Left renal pelvis (tissue), 4 donors: ENCODE measurements around the gene TPPP2. TPM values are rescaled to one million over a fixed set of nuclear protein-coding genes. Genes with fewer than 3 reads are reported as not detected.

Source experiments
- DNase-seq, 4 donors: peaks; one replicate each; pipeline ENCODE4 v3.0.0-alpha.2; 2013; ENCODE audit warnings: low read depth in 4 of 4, low spot score in 3 of 4
- polyA plus RNA-seq, 4 donors: library from polyadenylated mRNA; unstranded; fragments of 120-200 nt; gene quantifications; one replicate each; pipeline ENCODE4 v1.2.1, GENCODE V29; 2013; ENCODE audit not compliant: insufficient read length in 4 of 4

TPPP2 gene
- polyA plus RNA-seq, 4 donors, result 0.08 to 4.4 (median 2.7) TPM

DNA sequence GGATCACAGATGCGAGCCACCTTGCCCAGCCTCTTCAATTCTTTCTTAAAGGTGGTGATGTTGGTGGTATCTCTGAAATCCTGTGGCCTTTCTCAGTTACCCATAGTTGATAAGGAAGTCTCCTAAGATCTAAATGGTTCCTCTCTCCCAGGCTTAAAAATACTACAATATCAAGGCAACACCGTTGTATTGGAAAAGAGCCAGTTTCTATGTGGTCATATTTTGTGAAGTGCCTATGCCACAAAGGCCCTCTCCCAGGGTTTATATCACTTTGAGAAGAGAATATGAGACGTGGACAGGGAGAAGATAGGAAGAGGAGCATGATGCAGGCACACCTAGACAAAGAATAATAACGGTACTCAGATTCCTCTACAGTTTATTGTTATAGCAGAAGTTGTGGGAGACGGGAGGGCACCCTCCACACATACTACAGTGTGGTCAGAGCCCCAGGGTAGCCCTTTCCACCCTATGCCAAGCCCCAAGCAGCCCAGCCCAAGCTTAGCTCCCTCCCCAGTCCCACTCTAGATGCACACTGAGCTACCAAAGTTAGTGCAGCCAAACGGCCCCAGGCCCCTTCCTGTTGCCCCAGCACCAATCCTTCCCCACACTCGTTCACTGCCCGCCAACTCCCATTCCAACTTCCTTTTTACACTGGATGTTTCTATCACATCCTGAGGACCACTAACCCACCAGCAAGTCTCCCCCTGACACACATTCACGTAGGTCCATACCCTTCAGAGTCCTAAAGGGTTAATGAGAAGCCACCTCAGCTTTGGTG, 13.4 kb upstream of the TPPP2 start:
- DNase-seq, result no peak

DNA sequence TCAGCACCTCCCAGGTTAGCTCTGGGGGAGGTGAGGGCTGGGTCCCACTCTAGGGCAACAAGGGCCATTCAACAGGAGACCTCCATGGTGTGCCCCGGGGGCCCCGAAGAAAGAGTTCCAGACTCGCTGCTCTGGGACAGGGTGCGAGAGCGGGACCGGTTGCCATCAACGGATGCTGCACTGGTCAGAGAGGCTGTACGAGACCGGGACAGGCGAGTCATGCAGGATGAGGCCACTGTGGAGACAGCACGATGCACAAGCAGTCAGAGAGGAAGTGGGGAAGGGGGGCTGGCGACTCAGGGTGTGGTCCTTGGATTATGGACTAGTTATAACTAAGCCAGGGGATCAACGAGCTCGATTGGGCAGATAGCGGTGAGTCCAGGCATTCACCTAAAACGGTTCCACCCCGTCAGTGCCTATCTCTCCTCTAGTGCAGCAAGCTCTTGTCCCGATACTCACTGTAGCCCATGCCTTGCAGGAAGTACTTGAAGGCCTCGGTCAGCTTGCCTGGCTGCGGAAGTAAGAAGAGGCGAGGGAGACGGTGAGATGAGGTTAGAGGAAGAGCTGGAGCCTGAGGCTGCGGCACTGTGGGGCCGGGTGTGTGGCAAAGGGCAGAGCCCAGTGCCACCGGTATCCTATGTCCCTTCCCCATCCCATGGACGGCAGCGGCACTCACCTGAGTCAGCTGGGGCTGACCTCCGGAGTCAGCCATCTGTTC, 12.3 kb upstream of the TPPP2 start:
- no peak for DNase-seq

GRCh38 chr14:21018286-21018685, 11.7 kb upstream of the TPPP2 start:
- DNase-seq, result no peak

GRCh38 chr14:21018781-21019180, 11.2 kb upstream of the TPPP2 start:
- DNase-seq, result no peak

DNA sequence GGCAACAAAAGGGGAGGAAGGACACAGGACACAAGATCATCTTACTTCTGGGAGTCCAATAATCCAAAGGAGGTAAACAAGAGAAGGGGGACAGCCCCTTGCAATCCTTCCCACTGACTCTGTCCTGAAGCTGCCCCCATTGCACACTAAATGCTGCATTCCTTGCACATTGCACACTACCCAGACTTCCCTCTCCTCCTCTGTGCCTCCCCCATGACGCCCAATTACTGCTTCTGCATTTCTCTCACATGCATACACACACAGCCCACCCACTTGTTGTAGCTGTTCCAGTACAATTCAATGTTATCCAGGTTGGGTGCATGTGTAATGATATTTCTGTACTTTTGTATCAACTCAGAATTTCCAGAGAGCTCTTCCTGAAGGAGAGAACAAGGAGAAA, 10.7 kb upstream of the TPPP2 start:
- no peak for DNase-seq

GRCh38 chr14:21020977-21021545, 9.0 kb upstream of the TPPP2 start:
- no peak for DNase-seq

- DNase-seq, result no peak
Measured at GRCh38 chr14:21022686-21023085, 7.3 kb upstream of the TPPP2 start.

DNA sequence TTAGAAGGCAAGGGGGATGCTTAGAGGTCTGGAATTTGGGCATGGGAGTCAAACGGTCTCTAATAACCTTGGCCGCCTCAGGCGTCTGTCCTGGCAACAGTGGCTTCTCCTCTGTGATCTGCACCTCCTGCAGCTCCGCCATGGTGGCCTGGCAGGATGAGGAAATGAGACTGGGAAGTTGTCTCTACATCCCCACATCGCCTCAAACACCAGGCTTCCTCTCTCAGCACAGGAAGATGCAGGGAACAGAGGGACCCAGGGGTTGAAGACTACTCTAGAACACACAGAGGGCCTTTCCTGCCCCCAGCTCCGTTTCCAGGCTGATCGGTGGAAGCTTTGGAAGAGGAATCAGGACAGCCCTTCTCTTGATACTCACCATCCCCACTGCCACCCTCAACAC, 6.8 kb upstream of the TPPP2 start:
- DNase-seq, result no peak

DNA sequence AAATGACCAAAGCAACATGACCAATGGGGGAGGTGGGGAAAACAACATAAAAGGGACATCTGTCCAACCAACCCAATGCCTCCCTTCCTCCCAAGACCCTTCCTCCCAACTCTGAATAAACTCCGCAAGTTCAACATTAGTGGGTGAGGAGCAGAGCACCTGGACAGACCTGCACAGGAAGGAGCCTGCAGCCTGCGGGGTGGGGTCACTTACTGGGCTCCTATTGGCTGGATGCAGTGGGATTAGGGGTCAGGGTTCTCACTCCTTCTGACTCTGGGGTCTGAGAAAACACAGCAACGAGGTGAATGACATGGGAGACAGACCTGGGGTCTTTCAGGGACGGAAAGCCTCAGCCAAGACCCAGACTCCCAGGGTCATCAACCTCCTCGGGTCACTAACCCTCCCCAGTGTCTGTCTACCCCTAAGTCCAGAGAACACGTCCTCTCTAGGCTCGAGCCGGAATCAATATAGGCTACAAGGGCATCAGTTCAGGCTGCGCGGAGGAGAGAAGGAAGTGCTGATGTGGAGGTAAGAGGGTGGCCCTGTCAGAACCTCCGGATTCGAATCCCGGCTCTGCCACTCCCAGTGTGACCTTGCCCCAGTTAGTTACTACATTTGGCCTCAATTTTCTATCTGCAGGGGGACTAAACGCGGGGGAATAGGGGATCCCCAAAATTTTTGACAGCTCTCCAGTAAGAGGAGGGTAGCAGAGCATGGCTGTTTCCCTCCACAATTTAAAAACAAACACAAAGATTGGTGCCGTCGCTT, 6.0 kb upstream of the TPPP2 start:
- DNase-seq, result no peak

GRCh38 chr14:21024585-21025370, 5.2 kb upstream of the TPPP2 start, which contains the start of gene NDRG2:
NDRG2 (minus strand) TSS chr14:21025061; CDS start chr14:21023315, 1,746 bp downstream.
- DNase-seq, result peak in 3 of 4 donors; percentile 55 to 59 (median 58)

- peak in 3 of 4 donors; percentile 39 to 52 (median 44) for DNase-seq
Measured at GRCh38 chr14:21025371-21026273, 4.4 kb upstream of the TPPP2 start.

GRCh38 chr14:21026274-21026987, 3.6 kb upstream of the TPPP2 start:
- no peak for DNase-seq

DNA sequence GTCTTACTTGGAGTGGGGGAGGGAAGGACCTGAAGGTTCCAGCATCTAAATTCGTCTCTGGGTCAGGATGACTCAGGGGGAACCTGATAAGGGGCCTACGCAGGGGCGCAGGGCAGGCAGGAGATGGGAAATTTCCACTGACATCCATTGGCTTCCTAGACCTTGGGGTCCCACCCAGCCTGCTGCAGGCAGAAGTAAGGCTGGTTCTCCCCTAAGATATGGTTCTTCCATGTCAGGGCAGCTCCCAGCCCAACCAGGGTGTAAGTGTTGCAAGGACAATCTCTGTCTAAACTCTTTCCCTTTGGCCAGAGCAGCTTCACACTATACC, 3.1 kb upstream of the TPPP2 start:
- DNase-seq, result no peak

- DNase-seq, result no peak
Measured at GRCh38 chr14:21030531-21030930, 514 bp downstream of the TPPP2 start.

GRCh38 chr14:21032326-21033132, 2.5 kb downstream of the TPPP2 start:
- no peak for DNase-seq

- DNase-seq, result no peak
Measured at GRCh38 chr14:21033133-21033698, 3.2 kb downstream of the TPPP2 start.

DNA sequence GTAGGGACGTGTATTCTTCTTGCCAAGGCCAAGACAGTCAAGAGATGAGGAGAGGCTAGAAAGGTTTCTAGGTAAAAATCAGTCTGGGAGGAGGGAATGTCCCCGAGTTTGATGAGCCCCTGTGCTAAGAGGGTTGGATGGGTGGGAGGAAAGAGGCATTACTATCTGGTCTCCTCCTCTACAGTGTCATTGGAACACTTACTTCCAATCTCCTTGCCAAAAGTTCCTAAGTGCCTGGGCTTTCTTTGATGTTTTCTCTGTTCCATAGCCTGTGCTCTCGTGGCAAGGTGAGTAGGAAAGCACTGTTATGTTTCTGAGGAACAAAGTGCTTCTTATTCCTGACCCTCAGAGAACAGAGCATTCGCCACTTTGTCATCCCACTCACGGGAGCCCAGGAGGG, 4.7 kb downstream of the TPPP2 start, which contains the start of gene RNASE13:
RNASE13 (minus strand) TSS at position 101 of the 400 bp plus-strand sequence. CDS start 519 bp downstream, outside the sequence.
- DNase-seq, result no peak
